ENCODE measurements around the gene KLC1.

- TF ChIP-seq CTCF (conservative IDR thresholded peaks at IDR 0.05; ENCODE audit: low read depth, low read length) (no peak), EZH2 (IDR thresholded peaks at IDR 0.05; ENCODE audit: low read length, unreplicated experiment) (no peak), EZH2phosphoT487 (IDR thresholded peaks at IDR 0.05; ENCODE audit: borderline replicate concordance, low read length) (no peak)
Measured at GRCh38 chr14:103634156-103634555, 5.1 kb downstream of the KLC1 start.

Data from PC-3 (cell line).